ENCODE results near the gene SHPK. TPM values are rescaled to one million over a fixed set of nuclear protein-coding genes. Genes with fewer than 3 reads are reported as not detected.
"Not testable (repeated sequence)": the region's sequence is repeated elsewhere in the genome, so short reads cannot be mapped to it uniquely, and the experiment has no call there.

SHPK gene
- total RNA-seq, 1 donor from 2014 or later: 10.6 TPM

DNA sequence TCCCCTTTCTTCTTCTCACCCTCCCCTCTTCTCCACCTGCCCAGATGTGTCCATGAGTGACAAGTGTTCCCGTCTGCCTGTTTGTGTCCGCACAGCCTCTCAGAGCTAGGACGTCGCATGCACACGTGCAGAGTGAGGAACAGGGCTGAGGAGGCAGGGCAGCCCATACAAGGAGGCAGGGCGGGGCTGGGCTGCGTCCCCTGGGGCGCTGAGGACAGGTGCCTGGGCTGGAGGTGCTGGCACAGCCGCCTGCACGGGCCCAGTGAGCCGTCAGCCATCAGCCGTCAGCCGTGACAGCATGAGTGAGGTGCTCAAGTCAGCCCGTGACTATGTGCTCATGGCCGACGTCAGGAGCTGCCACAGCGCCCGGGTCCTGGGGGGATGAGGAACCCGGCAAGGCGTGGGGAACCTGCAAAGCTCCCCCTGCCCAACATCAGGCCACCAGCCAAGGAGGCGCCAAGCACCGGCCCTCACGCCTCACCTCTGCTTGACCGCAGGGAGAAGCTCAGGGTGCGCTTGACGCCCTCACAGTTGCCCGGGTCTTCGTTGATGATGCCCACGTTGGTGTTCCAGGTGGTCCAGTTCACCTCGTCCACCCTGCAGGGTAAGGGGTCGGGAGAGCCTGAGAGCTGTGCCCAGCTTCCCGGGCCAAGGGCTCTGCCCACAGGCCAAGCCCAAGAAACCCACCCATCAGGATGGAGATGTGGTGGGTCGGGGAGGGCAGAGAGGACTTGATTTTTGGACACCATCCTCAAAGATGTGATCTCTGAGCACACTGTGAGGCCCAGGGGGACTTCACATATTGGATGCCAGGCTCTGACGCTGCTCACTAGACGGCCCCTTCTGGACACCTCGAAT, 64.8 kb downstream of the SHPK start:
- Histone ChIP-seq H3K4me1 (no peaks in the 10 kb centered on the region), H3K27ac (no peak overlapping the region), H3K27me3 (ENCODE audit: low read depth) (no peaks in the 10 kb centered on the region), H3K36me3 (peaks cover 22% of the 10 kb centered on the region), H3K4me3 (no peak overlapping the region), H3K9me3 (no peaks in the 10 kb centered on the region)
- DNase-seq (no peak), ATAC-seq (no peak)
- intact Hi-C loops (cut with DNase I): no loop called here
- TF ChIP-seq, protein P1, sequence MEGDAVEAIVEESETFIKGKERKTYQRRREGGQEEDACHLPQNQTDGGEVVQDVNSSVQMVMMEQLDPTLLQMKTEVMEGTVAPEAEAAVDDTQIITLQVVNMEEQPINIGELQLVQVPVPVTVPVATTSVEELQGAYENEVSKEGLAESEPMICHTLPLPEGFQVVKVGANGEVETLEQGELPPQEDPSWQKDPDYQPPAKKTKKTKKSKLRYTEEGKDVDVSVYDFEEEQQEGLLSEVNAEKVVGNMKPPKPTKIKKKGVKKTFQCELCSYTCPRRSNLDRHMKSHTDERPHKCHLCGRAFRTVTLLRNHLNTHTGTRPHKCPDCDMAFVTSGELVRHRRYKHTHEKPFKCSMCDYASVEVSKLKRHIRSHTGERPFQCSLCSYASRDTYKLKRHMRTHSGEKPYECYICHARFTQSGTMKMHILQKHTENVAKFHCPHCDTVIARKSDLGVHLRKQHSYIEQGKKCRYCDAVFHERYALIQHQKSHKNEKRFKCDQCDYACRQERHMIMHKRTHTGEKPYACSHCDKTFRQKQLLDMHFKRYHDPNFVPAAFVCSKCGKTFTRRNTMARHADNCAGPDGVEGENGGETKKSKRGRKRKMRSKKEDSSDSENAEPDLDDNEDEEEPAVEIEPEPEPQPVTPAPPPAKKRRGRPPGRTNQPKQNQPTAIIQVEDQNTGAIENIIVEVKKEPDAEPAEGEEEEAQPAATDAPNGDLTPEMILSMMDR (IDR thresholded peaks at IDR 0.05): no peak

DNA sequence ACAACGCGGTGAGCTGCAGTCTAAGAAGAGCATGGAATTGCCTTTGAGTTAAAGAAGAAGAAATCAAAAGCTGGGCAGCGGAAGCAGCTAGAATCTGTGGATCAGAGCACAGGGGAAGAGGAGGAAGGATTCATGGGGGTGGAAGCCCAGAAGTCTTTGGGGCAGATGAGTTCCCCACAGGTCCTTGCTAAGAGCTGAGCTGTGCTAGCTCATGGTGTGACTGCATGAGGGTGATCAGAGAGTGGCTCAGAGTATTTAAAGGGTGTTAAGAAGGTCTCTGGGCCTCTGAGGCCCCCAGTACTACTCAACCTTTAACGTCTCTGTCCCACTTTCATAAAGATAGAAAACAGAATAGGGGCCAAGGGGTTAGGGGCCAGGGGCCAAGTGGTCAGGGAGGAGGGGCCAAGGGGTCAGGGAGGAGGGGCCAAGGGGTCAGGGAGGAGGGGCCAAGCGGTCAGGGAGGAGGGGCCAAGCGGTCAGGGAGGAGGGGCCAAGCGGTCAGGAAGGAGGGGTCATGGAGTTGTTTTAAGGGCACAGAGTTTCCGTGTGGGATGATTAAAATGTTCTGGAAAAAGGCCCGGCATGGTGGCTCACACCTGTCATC, 66.4 kb downstream of the SHPK start:
- TF ChIP-seq, protein P1 (IDR thresholded peaks at IDR 0.05): no peak
- Histone ChIP-seq H3K9me3 (no peaks in the 10 kb centered on the region), H3K27me3 (ENCODE audit: low read depth) (no peaks in the 10 kb centered on the region), H3K36me3 (peaks cover 24% of the 10 kb centered on the region), H3K4me3 (no peak overlapping the region), H3K4me1 (no peaks in the 10 kb centered on the region), H3K27ac (no peak overlapping the region)
- intact Hi-C loops (cut with DNase I): no loop called here
- DNase-seq (no peak), ATAC-seq (no peak)

- no peaks in the 10 kb centered on the region for H3K27me3 ChIP-seq (ENCODE audit: low read depth)
- DNase-seq: no peak
- H3K4me3 ChIP-seq: no peak overlapping the region
- TF ChIP-seq, protein P1 (IDR thresholded peaks at IDR 0.05): no peak
- intact Hi-C loops (cut with DNase I): no loop called here
- H3K27ac ChIP-seq: no peak overlapping the region
- H3K4me1 ChIP-seq: no peaks in the 10 kb centered on the region
- H3K36me3 ChIP-seq: peaks cover 17% of the 10 kb centered on the region
- ATAC-seq: no peak
- H3K9me3 ChIP-seq: no peaks in the 10 kb centered on the region
Measured at GRCh38 chr17:3566551-3566950, 69.5 kb downstream of the SHPK start.

DNA sequence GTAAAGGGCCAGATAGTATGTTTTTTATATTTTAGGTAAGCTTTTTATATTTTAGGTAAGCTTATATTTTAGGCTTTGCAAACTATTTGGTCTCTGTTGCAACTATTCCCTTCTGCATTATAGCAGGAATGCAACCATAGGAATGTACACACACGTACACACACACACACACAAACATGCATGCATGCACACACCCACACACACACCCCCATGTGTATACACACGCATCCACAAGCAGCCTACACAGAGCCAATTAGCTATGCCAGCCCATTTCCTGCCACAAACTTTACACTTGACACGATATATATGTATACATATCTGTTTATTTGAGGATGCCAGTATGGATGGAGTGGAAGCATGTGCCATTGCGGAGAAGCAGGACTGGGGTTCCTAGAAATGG, 70.9 kb downstream of the SHPK start:
- TF ChIP-seq, protein P1 (IDR thresholded peaks at IDR 0.05): no peak
- Histone ChIP-seq H3K27me3 (ENCODE audit: low read depth) (no peaks in the 10 kb centered on the region), H3K27ac (no peak overlapping the region), H3K9me3 (no peaks in the 10 kb centered on the region), H3K4me1 (no peaks in the 10 kb centered on the region), H3K36me3 (peaks cover 6% of the 10 kb centered on the region), H3K4me3 (no peak overlapping the region)
- DNase-seq (no peak), ATAC-seq (no peak)
- intact Hi-C loops (cut with DNase I): no loop called here

DNA sequence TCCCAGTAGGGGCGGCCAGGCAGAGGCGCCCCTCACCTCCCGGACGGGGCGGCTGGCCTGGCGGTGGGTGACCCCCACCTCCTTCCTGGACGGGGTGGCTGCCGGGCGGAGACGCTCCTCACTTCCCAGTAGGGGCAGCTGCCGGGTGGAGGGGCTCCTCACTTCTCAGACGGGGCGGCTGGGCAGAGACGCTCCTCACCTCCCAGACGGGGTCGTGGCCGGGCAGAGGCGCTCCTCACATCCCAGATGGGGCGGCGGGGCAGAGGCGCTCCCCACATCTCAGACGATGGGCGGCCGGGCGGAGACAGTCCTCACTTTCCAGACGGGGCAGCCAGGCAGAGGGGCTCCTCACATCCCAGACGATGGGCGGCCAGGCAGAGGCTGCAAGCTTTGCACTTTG, 71.8 kb downstream of the SHPK start:
- H3K9me3 ChIP-seq; H3K4me3 ChIP-seq; H3K4me1 ChIP-seq; ATAC-seq; intact Hi-C loops (cut with DNase I); H3K36me3 ChIP-seq; DNase-seq; H3K27ac ChIP-seq; H3K27me3 ChIP-seq (ENCODE audit: low read depth): not testable (repeated sequence)

GRCh38 chr17:3559270-3559645, 76.8 kb downstream of the SHPK start:
- H3K4me3 ChIP-seq: no peak overlapping the region
- H3K36me3 ChIP-seq: no peaks in the 10 kb centered on the region
- no peaks in the 10 kb centered on the region for H3K27me3 ChIP-seq (ENCODE audit: low read depth)
- no peak overlapping the region for H3K27ac ChIP-seq
- peaks cover 8% of the 10 kb centered on the region for H3K4me1 ChIP-seq
- no peak for ATAC-seq
- intact Hi-C loops (cut with DNase I): no loop called here
- no peak for DNase-seq
- TF ChIP-seq, protein P1 (IDR thresholded peaks at IDR 0.05): no peak
- no peaks in the 10 kb centered on the region for H3K9me3 ChIP-seq

Data from lower lobe of right lung (tissue), 2 donors.